OCI-LY7 (cell line): Measurements from ENCODE around the gene ALOX5. TPM values are rescaled to one million over a fixed set of nuclear protein-coding genes. Genes with fewer than 3 reads are reported as not detected.

Source experiments
- BruUV-seq: library from RNA; stranded (reverse); fragments of 400-500 nt; replicated peaks from 2 replicates; lab custom pipeline; 2021; lab: Mats Ljungman, UMichigan
- CTCF ChIA-PET: fragments of 300-600 bp; sonication (Branson Sonifier 250); formaldehyde crosslinking; loops from one replicate; lab custom pipeline; 2022; ENCODE audit warnings: antibody characterized with exemption; ENCODE audit not compliant: unreplicated experiment; lab: Charles Lee
- POLR2A ChIA-PET: fragments of 300-600 bp; sonication (Branson Sonifier 250); formaldehyde crosslinking; loops from one replicate; lab custom pipeline; 2022; ENCODE audit warnings: antibody characterized with exemption; lab: Charles Lee
- DNase-seq: peaks from one replicate; pipeline ENCODE4 v3.0.0-alpha.2; 2015; ENCODE audit warnings: low spot score
- H2AFZ ChIP-seq: fragments of 200-600 bp; sonication (generic), shearing (Covaris generic); 2 replicates; pipeline ENCODE4 v1.6.1; 2014; ENCODE audit warnings: mild to moderate bottlenecking, antibody characterized with exemption, low read length, moderate library complexity
- H3K27ac ChIP-seq: fragments of 200-600 bp; sonication (generic); 2 replicates; pipeline ENCODE4 v1.5.1; 2014; ENCODE audit warnings: mixed run types, low read depth, mild to moderate bottlenecking, moderate library complexity, low read length, inconsistent platforms; ENCODE audit not compliant: poor library complexity, severe bottlenecking
- H3K36me3 ChIP-seq: fragments of 200-600 bp; sonication (generic); 2 replicates; pipeline ENCODE4 v1.6.1; 2014; ENCODE audit warnings: mild to moderate bottlenecking, antibody characterized with exemption, low read length, moderate library complexity, mixed read lengths; ENCODE audit not compliant: insufficient read depth
- H3K4me1 ChIP-seq: fragments of 200-600 bp; sonication (generic); 2 replicates; pipeline ENCODE4 v1.5.1; 2014; ENCODE audit warnings: mild to moderate bottlenecking, low read length; ENCODE audit not compliant: insufficient read depth, poor library complexity, severe bottlenecking
- H3K4me2 ChIP-seq: fragments of 200-600 bp; sonication (generic); 2 replicates; pipeline ENCODE4 v1.6.1; 2014; ENCODE audit warnings: mild to moderate bottlenecking, low read length
- H3K4me3 ChIP-seq: fragments of 200-600 bp; sonication (generic); 2 replicates; pipeline ENCODE4 v1.5.1; 2014; ENCODE audit warnings: mild to moderate bottlenecking, low read depth, low read length; ENCODE audit not compliant: poor library complexity, severe bottlenecking
- H3K79me2 ChIP-seq: fragments of 200-600 bp; sonication (generic); 2 replicates; pipeline ENCODE4 v1.6.1; 2016; ENCODE audit warnings: low read depth, mild to moderate bottlenecking, low read length, moderate library complexity, mixed read lengths; ENCODE audit not compliant: insufficient read depth
- H3K9me2 ChIP-seq: fragments of 200-600 bp; sonication (generic); 2 replicates; pipeline ENCODE4 v1.6.1; 2016; ENCODE audit warnings: mild to moderate bottlenecking, low read length, mixed read lengths; ENCODE audit not compliant: insufficient read depth
- H3K9me3 ChIP-seq: fragments of 200-600 bp; sonication (generic); 2 replicates; pipeline ENCODE4 v1.6.1; 2014; ENCODE audit warnings: mild to moderate bottlenecking, mixed run types, low read length, mixed read lengths
- H4K20me1 ChIP-seq: fragments of 200-600 bp; sonication (generic); 2 replicates; pipeline ENCODE4 v1.6.1; 2014; ENCODE audit warnings: mild to moderate bottlenecking, antibody characterized with exemption, low read length, moderate library complexity, mixed read lengths; ENCODE audit not compliant: insufficient read depth
- EZH2phosphoT487 ChIP-seq: fragments of 200-600 bp; sonication (generic); IDR thresholded peaks from 2 replicates; pipeline ENCODE4 v1.6.1; 2018; ENCODE audit warnings: low read depth, borderline replicate concordance, mild to moderate bottlenecking, mixed run types, antibody characterized with exemption, low read length, moderate library complexity, mixed read lengths
- intact Hi-C: fragments of 100-400 bp; cut with micrococcal nuclease; formaldehyde crosslinking; loops from one replicate; pipeline ENCODE4 v1.10.0; 2022; ENCODE audit not compliant: unreplicated experiment
- total RNA-seq, 2 experiments: library from RNA; depleted of rRNA in 1 of 2; stranded (reverse); fragments of >200 nt in 1 of 2; shearing (Covaris generic) in 1 of 2; gene quantifications; 2 replicates each; pipeline ENCODE4 v1.2.3, GENCODE V29; 2014 to 2022
- TF ChIP-seq, protein P1 (sequence below): fragments of 200-600 bp; sonication (generic); conservative IDR thresholded peaks from 2 replicates; pipeline ENCODE4 v1.5.1; 2014; ENCODE audit warnings: mild to moderate bottlenecking, antibody characterized with exemption, low read length, moderate library complexity, mixed read lengths

Gene ALOX5
- total RNA-seq, 2 experiments from 2014 or later, result 139 to 164 TPM

DNA sequence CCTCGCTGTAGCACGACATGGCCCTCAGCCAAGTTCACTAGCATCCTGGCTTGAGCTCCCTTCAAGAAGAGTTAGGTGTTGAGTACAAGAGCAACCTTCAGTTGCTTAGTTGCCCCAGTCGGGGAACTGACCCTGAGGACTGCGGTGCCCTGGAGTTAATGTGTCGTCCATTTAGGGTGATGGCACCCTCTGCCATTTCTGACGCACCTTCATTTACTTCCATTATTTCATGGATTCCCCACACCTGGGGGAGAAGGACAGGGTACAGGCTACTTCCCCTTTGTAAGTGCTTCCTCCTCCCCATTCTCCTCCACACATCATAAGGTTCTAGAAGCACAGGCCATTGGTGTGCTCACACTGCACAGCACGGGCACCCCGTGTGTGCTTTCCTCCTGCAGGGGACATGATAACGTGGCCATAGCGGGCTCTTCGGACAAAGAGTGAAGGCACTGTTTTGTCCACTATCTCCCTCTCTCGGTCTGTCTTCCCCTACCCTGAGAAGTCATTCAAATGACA is 1.8 kb downstream of the ALOX5 start:
- Histone ChIP-seq H3K4me1 (peaks cover 48% of the 10 kb centered on the region), H2AFZ (no peak overlapping the region), H3K9me3 (no peaks in the 10 kb centered on the region), H4K20me1 (peaks cover 30% of the 10 kb centered on the region), H3K9me2 (no peaks in the 10 kb centered on the region), H3K36me3 (peaks cover 52% of the 10 kb centered on the region), H3K4me2 (peak overlapping the region; percentile 92), H3K27ac (peak overlapping the region; percentile 72), H3K79me2 (peaks cover 74% of the 10 kb centered on the region), H3K4me3 (peak overlapping the region; percentile 89)
- ChIA-PET CTCF (no interaction called here), POLR2A (interaction anchor here (0.6 to 2.4 kb wide), 10 partner anchors 59 to 893 kb away, joined by 3 to 16 read pairs (median 4); no protein-coding TSS in a partner anchor)
- DNase-seq, result peak; percentile 71
- intact Hi-C loops, result loop anchor here (1.0 to 2.0 kb wide), 2 partner anchors 21 to 125 kb away; no protein-coding TSS in a partner anchor
- TF ChIP-seq, protein P1, sequence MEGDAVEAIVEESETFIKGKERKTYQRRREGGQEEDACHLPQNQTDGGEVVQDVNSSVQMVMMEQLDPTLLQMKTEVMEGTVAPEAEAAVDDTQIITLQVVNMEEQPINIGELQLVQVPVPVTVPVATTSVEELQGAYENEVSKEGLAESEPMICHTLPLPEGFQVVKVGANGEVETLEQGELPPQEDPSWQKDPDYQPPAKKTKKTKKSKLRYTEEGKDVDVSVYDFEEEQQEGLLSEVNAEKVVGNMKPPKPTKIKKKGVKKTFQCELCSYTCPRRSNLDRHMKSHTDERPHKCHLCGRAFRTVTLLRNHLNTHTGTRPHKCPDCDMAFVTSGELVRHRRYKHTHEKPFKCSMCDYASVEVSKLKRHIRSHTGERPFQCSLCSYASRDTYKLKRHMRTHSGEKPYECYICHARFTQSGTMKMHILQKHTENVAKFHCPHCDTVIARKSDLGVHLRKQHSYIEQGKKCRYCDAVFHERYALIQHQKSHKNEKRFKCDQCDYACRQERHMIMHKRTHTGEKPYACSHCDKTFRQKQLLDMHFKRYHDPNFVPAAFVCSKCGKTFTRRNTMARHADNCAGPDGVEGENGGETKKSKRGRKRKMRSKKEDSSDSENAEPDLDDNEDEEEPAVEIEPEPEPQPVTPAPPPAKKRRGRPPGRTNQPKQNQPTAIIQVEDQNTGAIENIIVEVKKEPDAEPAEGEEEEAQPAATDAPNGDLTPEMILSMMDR, result peak; percentile 27; the same call in 1 of the 2 replicates
- no peak for TF ChIP-seq EZH2phosphoT487
- BruUV-seq, result no TSS peak

DNA sequence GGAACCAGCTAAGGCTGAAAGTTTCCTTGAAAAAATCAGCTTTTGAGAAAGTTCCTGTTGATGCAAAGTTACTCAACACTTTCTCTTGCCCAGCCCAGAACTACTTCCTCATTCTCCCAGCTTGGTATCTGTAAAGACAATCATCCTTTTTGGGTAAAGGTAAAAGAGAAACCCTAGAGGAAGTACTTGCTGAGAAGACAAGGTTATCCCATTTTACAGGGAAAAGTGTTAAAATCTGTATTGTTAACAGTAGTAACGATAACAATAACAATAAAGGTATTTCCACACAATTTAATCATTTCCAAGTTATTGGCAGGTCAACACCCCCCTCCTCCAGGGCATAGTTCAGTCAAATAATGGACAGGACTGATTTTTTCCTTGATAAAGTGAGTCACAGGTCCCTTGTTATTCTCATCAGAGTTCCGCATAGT is 2.4 kb downstream of the ALOX5 start:
- Histone ChIP-seq H2AFZ (no peak overlapping the region), H3K4me2 (peak overlapping the region; percentile 83), H3K4me1 (peaks cover 42% of the 10 kb centered on the region), H3K36me3 (peaks cover 58% of the 10 kb centered on the region), H3K27ac (peak overlapping the region; percentile 42), H4K20me1 (peaks cover 30% of the 10 kb centered on the region), H3K79me2 (peaks cover 70% of the 10 kb centered on the region), H3K9me2 (no peaks in the 10 kb centered on the region), H3K4me3 (peak overlapping the region; percentile 89), H3K9me3 (no peaks in the 10 kb centered on the region)
- no peak for TF ChIP-seq EZH2phosphoT487
- TF ChIP-seq, protein P1, result no peak
- intact Hi-C loops, result loop anchor here (1.0 to 2.0 kb wide), 2 partner anchors 20 to 126 kb away; no protein-coding TSS in a partner anchor
- BruUV-seq, result TSS peak; percentile 65
- peak; percentile 78 for DNase-seq
- POLR2A ChIA-PET, result interaction anchor here (1.0 to 2.4 kb wide), 3 partner anchors 84 to 283 kb away, joined by 3 to 16 read pairs (median 4); no protein-coding TSS in a partner anchor
- CTCF ChIA-PET, result no interaction called here

DNA sequence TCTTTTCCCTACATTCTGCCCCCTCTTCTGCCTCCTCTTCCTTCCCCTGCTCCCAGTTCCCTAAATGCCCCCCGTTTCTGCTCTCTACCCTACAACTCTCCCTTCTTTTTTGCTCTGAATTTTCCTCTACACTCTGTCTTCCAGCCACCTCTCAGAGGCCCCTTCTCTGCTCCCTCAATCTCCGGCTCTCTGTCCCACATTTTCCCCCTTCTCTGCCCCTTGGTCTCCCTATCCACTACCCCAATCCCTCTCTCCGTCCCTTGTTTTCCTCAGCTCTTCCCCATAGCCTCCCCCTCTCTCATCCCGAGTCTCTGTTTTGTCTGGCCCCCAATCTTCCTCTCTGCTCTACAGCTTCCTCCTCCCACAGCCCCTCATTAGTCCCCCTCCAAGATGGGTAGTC is 3.3 kb downstream of the ALOX5 start:
- DNase-seq, result no peak
- Histone ChIP-seq H3K9me3 (no peaks in the 10 kb centered on the region), H4K20me1 (peaks cover 30% of the 10 kb centered on the region), H3K4me1 (peaks cover 38% of the 10 kb centered on the region), H3K79me2 (peaks cover 60% of the 10 kb centered on the region), H3K4me2 (peak overlapping the region; percentile 83), H3K36me3 (peaks cover 67% of the 10 kb centered on the region), H3K27ac (no peak overlapping the region), H2AFZ (no peak overlapping the region), H3K9me2 (no peaks in the 10 kb centered on the region), H3K4me3 (peak overlapping the region; percentile 89)
- ChIA-PET POLR2A (interaction anchor here (1.2 kb wide), 1 partner anchor 18 kb away, joined by 3 read pairs; no protein-coding TSS in a partner anchor), CTCF (no interaction called here)
- BruUV-seq, result no TSS peak
- no peak for TF ChIP-seq EZH2phosphoT487
- TF ChIP-seq, protein P1, result no peak
- intact Hi-C loops, result loop anchor here (2.0 kb wide), 1 partner anchor 19 kb away; no protein-coding TSS in a partner anchor
